Endothelial cell of umbilical vein (primary cell): Measurements from ENCODE around the gene MAEL. TPM values are rescaled to one million over a fixed set of nuclear protein-coding genes. Genes with fewer than 3 reads are reported as not detected.

ENCODE experiments used
- BruUV-seq: library from RNA; stranded (reverse); fragments of 400-500 nt; replicated peaks from 2 replicates; lab custom pipeline; 2021; lab: Mats Ljungman, UMichigan
- CTCF ChIA-PET: fragments of 300-600, 350-600 bp; sonication (Branson Sonifier 250); formaldehyde crosslinking; loops from one replicate; lab custom pipeline; 2021; ENCODE audit warnings: antibody characterized with exemption, inconsistent platforms; lab: Charles Lee
- POLR2A ChIA-PET: fragments of 300-600, 350-600 bp; sonication (Branson Sonifier 250); formaldehyde crosslinking; loops from one replicate; lab custom pipeline; 2021; ENCODE audit warnings: antibody characterized with exemption, inconsistent platforms; lab: Charles Lee
- DNase-seq: peaks from one replicate; pipeline ENCODE4 v3.0.0-alpha.2; 2011; ENCODE audit warnings: low read depth, low spot score
- FAIRE-seq: peaks from 2 replicates; lab custom pipeline; 2011; peaks lifted over from hg19 to GRCh38; lab: Jason Lieb, UNC
- H2AFZ ChIP-seq: 2 replicates; pipeline ENCODE4 v1.6.0; 2012; ENCODE audit warnings: low read depth, low read length, control low read depth, inconsistent platforms
- H3K27ac ChIP-seq: 2 replicates; pipeline ENCODE4 v1.5.1; 2011; ENCODE audit warnings: low read depth, mild to moderate bottlenecking, control low read depth, low read length, moderate library complexity; ENCODE audit not compliant: insufficient read depth
- H3K27me3 ChIP-seq, 2 experiments: 2 replicates each; pipeline versions ENCODE4 v1.6.0 to v1.6.1; 2011; ENCODE audit warnings: low read length in 2 of 2, mixed read lengths in 1 of 2; ENCODE audit not compliant: control insufficient read depth in 2 of 2, insufficient read depth in 2 of 2
- H3K36me3 ChIP-seq, 2 experiments: 2 replicates in 1 of 2; 3 replicates in 1 of 2; pipeline ENCODE4 v1.5.1; 2011; ENCODE audit warnings: low read length in 2 of 2, mild to moderate bottlenecking in 1 of 2, moderate library complexity in 1 of 2; ENCODE audit not compliant: control insufficient read depth in 2 of 2, insufficient read depth in 2 of 2; ENCODE audit errors: extremely low read depth in 1 of 2
- H3K4me1 ChIP-seq: 3 replicates; pipeline ENCODE4 v1.5.1; 2011; ENCODE audit warnings: mild to moderate bottlenecking, low read length; ENCODE audit not compliant: control insufficient read depth, insufficient read depth; ENCODE audit errors: extremely low read depth
- H3K4me2 ChIP-seq: 2 replicates; pipeline ENCODE4 v1.6.1; 2011; ENCODE audit warnings: low read length, control low read depth, mixed read lengths; ENCODE audit not compliant: insufficient read depth
- H3K4me3 ChIP-seq, 3 experiments: fragments of 200-600 bp in 1 of 3; sonication (generic), shearing (Covaris generic) in 1 of 3; replicated peaks in 1 of 3; 2 replicates each; pipeline ENCODE4 v1.5.1; 2011 to 2016; ENCODE audit warnings: control low read depth in 3 of 3, low read length in 3 of 3, mild to moderate bottlenecking in 2 of 3, inconsistent platforms in 1 of 3, low read depth in 1 of 3, moderate library complexity in 1 of 3; ENCODE audit not compliant: insufficient read depth in 1 of 3
- H3K79me2 ChIP-seq: 2 replicates; pipeline ENCODE4 v1.6.0; 2012; ENCODE audit warnings: low read length, inconsistent platforms; ENCODE audit not compliant: control insufficient read depth, insufficient read depth
- H3K9ac ChIP-seq: replicated peaks from 2 replicates; pipeline ENCODE3; 2011; ENCODE audit warnings: low read length, control low read depth; ENCODE audit not compliant: insufficient read depth; ENCODE audit errors: extremely low read depth
- H3K9me1 ChIP-seq: replicated peaks from 3 replicates; pipeline ENCODE4 v1.6.0; 2011; ENCODE audit warnings: mild to moderate bottlenecking, low read length; ENCODE audit not compliant: control insufficient read depth, insufficient read depth; ENCODE audit errors: extremely low read depth
- H3K9me3 ChIP-seq: replicated peaks from 2 replicates; pipeline ENCODE4 v1.5.1; 2012; ENCODE audit warnings: low read length, inconsistent platforms; ENCODE audit not compliant: control insufficient read depth, insufficient read depth
- H4K20me1 ChIP-seq: replicated peaks from 2 replicates; pipeline ENCODE3; 2011; ENCODE audit warnings: mild to moderate bottlenecking, low read length; ENCODE audit not compliant: control insufficient read depth, insufficient read depth; ENCODE audit errors: extremely low read depth
- EZH2 ChIP-seq: IDR thresholded peaks from 2 replicates; pipeline ENCODE4 v1.6.1; 2012; ENCODE audit warnings: borderline replicate concordance, low read depth, mild to moderate bottlenecking, moderate library complexity, low read length, inconsistent platforms; ENCODE audit not compliant: severe bottlenecking
- FOS ChIP-seq: IDR thresholded peaks from 2 replicates; pipeline ENCODE4 v1.6.1; 2011; ENCODE audit warnings: mild to moderate bottlenecking, low read length, moderate library complexity, borderline replicate concordance; ENCODE audit not compliant: insufficient read depth
- GATA2 ChIP-seq: IDR thresholded peaks from 2 replicates; pipeline ENCODE4 v1.7.0; 2011; ENCODE audit warnings: low read depth, mild to moderate bottlenecking, moderate library complexity, mixed read lengths, low read length; ENCODE audit not compliant: insufficient read length, insufficient read depth
- JUN ChIP-seq: IDR thresholded peaks from 2 replicates; pipeline ENCODE4 v1.6.1; 2011; ENCODE audit warnings: borderline replicate concordance, low read depth; ENCODE audit not compliant: insufficient read length, insufficient read depth
- MYC ChIP-seq: IDR thresholded peaks from one replicate; pipeline ENCODE4 v1.6.1; 2011; ENCODE audit warnings: mild to moderate bottlenecking, low read depth, low read length
- POLR2A ChIP-seq: IDR thresholded peaks from 2 replicates; pipeline ENCODE4 v1.6.1; 2012; ENCODE audit warnings: low read depth, mild to moderate bottlenecking, control low read depth, low read length
- POLR2AphosphoS5 ChIP-seq: IDR thresholded peaks from 2 replicates; pipeline ENCODE4 v1.6.1; 2012; ENCODE audit warnings: low read depth, mild to moderate bottlenecking, control low read depth, low read length, moderate library complexity; ENCODE audit not compliant: insufficient read depth
- dilution Hi-C: fragments of 300-500 bp; cut with MboI; formaldehyde crosslinking; loops from one replicate; pipeline ENCODE4 v1.15.0; 2019; ENCODE audit warnings: low sequenced_read_pairs; ENCODE audit not compliant: extremely low pct_ligation_motif_present
- intact Hi-C: fragments of 100-400 bp; cut with micrococcal nuclease; formaldehyde crosslinking; loops from one replicate; pipeline ENCODE4 v1.10.0; 2022
- polyA plus RNA-seq, 4 experiments: library from polyadenylated mRNA; depleted of rRNA in 3 of 4; stranded (reverse) in 3 of 4; unstranded in 1 of 4; fragments of >200 nt; gene quantifications; 2 replicates each; pipeline versions ENCODE4 v1.2.1 to v1.2.3, GENCODE V29; 2011 to 2012; ENCODE audit warnings: missing spikeins in 1 of 4
- total RNA-seq: library from RNA; stranded (reverse); gene quantifications from 2 replicates; pipeline ENCODE4 v1.2.3, GENCODE V29; 2021
- TF ChIP-seq, protein P1 (sequence below), 2 donors: IDR thresholded peaks; 1 replicate in 1 of 2; 2 replicates in 1 of 2; pipeline ENCODE4 v1.5.1; 2011; ENCODE audit warnings: low read length in 2 of 2, mild to moderate bottlenecking in 2 of 2, moderate library complexity in 2 of 2, control low read depth in 1 of 2, inconsistent platforms in 1 of 2, low read depth in 1 of 2; ENCODE audit not compliant: insufficient read depth in 1 of 2; ENCODE audit errors: extremely low read depth in 1 of 2
- TF ChIP-seq, protein P2 (sequence below): IDR thresholded peaks from 2 replicates; pipeline ENCODE4 v1.6.1; 2011; ENCODE audit not compliant: insufficient read depth, insufficient read length

Gene MAEL
- total and polyA plus RNA-seq, 2 donors (not counting 3 experiments of a cell fraction or from before 2014, with no cell fraction given): 0.04 TPM; not detected in 1

GRCh38 chr1:167000546-167000945 lies 11.5 kb downstream of the MAEL start:
- no peak for TF ChIP-seq GATA2
- TF ChIP-seq, protein P1, sequence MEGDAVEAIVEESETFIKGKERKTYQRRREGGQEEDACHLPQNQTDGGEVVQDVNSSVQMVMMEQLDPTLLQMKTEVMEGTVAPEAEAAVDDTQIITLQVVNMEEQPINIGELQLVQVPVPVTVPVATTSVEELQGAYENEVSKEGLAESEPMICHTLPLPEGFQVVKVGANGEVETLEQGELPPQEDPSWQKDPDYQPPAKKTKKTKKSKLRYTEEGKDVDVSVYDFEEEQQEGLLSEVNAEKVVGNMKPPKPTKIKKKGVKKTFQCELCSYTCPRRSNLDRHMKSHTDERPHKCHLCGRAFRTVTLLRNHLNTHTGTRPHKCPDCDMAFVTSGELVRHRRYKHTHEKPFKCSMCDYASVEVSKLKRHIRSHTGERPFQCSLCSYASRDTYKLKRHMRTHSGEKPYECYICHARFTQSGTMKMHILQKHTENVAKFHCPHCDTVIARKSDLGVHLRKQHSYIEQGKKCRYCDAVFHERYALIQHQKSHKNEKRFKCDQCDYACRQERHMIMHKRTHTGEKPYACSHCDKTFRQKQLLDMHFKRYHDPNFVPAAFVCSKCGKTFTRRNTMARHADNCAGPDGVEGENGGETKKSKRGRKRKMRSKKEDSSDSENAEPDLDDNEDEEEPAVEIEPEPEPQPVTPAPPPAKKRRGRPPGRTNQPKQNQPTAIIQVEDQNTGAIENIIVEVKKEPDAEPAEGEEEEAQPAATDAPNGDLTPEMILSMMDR (IDR thresholded peaks at IDR 0.05; ENCODE audit: extremely low read depth in 1 of 2, insufficient read depth in 1 of 2, low read depth in 1 of 2, low read length in 2 of 2): no peak
- no peak for TF ChIP-seq POLR2A
- TF ChIP-seq FOS: no peak
- TF ChIP-seq, protein P2, sequence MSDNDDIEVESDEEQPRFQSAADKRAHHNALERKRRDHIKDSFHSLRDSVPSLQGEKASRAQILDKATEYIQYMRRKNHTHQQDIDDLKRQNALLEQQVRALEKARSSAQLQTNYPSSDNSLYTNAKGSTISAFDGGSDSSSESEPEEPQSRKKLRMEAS: no peak
- TF ChIP-seq EZH2: no peak
- TF ChIP-seq MYC: no peak
- TF ChIP-seq POLR2AphosphoS5: no peak
- TF ChIP-seq JUN: no peak
- no peaks in the 10 kb centered on the region for H3K79me2 ChIP-seq
- FAIRE-seq (no peak), DNase-seq (no peak)
- dilution Hi-C loops: no loop called here
- intact Hi-C loops: no loop called here
- CTCF ChIA-PET: no interaction called here
- no peaks in the 10 kb centered on the region for H3K36me3 ChIP-seq
- no TSS peak for BruUV-seq
- no peak overlapping the region for H3K27ac ChIP-seq
- no peaks in the 10 kb centered on the region for H3K27me3 ChIP-seq
- no peaks in the 10 kb centered on the region for H3K9me1 ChIP-seq
- no peak overlapping the region for H3K4me2 ChIP-seq
- no peaks in the 10 kb centered on the region for H4K20me1 ChIP-seq
- POLR2A ChIA-PET: no interaction called here
- no peak overlapping the region for H3K9ac ChIP-seq
- no peak overlapping the region for H3K4me3 ChIP-seq
- no peaks in the 10 kb centered on the region for H3K4me1 ChIP-seq
- no peak overlapping the region for H2AFZ ChIP-seq
- H3K9me3 ChIP-seq: no peaks in the 10 kb centered on the region
